Fibroblast of peridontal ligament (primary cell): Measurements from ENCODE around the gene HTD2.

ENCODE experiments used
- DNase-seq: peaks from one replicate; pipeline ENCODE4 v3.0.0-alpha.2; 2010; ENCODE audit errors: extremely low read depth

Gene HTD2

DNA sequence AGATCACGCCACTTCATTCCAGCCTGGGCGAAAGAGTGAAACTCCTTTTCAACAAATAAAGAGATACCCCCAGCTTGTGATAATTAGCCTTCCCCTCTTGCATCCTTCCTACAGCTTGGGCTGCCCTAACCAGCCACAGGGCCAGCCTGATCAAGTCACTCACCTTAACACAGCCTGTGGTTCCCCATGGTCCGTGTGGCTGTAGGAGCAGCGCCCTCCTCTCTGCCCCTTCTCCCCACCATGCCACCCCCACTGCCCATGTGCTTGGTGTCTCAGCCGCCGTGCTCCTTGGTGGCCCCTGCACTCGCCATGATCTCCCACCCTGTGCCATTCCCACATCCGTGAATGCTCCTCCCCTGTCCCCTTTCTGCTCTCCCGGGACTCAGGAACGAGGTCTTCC lies 13.5 kb upstream of the HTD2 start:
- DNase-seq: no peak

DNA sequence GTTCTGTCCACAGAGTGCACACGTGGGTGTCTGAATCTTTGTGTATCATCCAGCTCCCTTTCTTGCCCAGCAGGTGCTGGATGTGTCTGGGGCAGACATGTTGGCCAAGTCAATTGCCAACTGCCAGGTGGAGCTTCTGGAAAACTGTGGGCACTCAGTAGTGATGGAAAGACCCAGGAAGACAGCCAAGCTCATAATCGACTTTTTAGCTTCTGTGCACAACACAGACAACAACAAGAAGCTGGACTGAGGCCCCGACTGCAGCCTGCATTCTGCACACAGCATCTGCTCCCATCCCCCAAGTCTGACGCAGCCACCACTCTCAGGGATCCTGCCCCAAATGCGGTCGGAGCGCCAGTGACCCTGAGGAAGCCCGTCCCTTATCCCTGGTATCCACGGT lies 12.8 kb upstream of the HTD2 start:
- no peak for DNase-seq

DNA sequence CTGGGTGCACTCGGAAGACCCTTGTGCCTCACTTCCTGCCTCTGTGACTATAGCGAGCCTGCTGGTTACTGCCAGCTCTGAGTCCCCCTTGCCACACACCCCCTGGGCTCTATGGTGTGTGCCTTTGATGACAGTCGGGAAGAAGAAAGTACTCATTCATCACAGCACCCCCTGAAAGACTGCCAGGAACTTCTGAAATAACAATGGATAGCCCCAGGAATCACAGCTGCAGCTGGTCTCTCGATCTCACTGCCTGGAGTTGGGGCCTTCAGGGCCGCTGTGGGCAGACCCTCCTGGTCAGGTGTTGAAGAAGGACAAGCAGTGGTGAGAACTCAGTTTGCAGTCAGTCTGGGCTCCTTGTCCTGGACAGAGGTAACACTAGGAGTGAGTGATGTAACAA lies 10.1 kb upstream of the HTD2 start:
- DNase-seq: no peak

DNA sequence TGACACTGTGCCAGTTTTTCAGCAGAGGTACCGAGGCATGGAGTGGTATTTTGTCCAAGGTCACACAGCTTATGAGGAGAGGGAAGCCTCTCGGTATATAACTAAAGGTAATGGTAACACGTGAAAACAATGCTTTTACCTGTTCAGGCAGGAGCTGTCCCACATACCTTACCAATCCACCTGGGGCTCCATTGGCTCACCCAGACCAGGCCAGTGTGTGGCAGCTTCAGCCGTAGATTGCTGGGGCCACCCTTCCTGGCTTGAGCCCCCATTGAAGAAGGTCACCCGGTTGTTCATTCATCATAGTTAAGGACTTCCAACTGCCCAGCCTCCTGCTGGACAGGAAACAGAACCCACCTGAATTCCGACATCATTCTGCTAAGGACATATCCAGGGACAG lies 9.5 kb upstream of the HTD2 start:
- DNase-seq: no peak

DNA sequence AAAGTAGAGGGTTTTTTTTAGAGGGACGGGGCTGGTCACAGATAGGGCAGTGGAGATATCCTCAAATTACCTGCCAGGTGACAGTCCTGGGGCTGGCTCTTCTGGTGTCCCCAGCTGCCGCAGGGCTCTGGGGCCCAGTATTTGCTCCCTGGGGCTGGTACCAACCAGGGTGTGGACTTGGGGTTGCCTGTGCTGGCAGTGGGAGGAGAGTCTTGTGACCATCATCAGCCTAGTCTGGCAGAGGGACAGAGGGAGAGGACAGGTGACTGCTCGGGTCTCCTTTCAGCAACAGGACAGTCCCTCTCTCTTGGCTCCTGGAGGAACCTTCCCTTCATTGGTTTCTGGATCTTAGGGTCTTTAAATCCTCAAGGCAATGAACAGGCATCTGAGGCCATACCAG lies 8.1 kb upstream of the HTD2 start:
- DNase-seq: no peak

DNA sequence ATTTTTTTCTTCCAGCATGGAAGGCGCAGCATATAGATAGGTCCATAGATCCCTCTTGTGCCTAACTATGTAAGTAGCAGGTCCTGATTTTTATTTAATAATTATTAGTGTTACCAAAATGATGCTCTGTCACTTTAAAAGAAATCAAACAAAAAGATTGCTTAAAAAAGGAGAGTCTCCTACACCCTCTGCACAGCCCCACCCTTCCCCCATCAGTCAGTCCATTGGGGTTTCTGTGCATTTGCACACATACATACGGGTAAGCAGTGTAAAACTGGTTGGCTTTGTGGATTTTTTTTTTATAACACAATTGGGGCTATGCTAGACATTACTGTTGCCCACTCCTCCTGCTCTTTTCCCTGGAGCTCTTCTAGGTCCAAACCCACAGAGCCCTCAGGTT lies 7.2 kb upstream of the HTD2 start:
- DNase-seq: no peak

DNA sequence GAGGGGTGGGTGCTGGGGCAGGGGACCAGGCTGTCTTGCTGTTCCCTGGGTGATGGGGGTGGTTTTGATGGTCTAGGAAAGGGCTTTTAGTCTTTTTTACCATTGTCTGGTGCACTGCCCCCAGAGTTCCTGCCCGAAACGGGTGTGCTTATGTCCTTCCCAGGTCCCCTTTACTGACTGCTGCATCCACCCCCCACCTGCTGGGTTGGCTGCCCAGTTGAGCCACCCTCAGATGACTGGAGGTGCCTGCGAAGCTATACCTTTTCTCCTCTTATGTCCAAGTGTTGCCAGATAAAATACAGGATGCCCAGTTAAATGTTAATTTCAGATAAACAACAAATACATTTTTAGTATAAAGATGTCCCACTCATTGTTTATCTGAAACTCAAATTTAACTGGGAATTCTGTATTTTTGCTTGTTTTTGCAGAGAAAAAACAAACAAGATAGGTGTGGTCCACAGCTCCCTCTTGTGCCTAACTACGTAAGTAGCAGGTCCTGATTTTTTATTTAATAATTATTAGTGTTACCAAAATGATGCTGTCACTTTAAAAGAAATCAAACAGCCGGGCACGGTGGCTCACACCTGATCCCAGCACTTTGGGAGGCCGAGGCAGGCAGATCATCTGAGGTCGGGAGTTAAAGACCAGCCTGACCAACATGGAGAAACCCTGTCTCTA lies 6.3 kb upstream of the HTD2 start:
- DNase-seq: peak; percentile 71

DNA sequence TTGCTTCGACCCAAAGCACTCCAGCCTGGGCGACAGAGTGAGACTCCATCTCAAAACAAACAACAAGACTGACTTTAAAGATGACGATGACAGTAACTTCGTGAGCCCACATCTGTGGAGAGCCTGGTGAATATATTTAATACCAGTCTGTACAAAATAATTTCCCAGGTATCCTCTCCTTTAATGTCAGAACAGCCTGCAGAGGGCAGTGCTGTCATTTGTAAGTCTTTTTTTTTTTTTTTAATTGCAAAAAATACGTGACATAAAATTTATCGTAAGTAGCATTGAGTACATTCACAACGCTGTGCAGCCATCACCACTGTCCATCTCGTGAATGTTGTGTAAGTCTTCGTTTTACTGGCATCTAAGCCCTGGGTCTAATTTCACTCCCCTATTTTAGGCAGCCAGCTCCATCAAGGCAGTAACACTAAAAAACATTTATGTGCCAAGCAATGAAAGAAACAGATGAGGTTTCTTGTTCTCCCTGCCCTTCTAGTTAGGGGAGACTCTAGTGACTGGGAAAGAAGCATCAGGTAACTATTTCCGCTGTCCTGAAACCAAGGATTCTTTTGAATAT lies 1.4 kb downstream of the HTD2 start:
- DNase-seq: peak; percentile 73

DNA sequence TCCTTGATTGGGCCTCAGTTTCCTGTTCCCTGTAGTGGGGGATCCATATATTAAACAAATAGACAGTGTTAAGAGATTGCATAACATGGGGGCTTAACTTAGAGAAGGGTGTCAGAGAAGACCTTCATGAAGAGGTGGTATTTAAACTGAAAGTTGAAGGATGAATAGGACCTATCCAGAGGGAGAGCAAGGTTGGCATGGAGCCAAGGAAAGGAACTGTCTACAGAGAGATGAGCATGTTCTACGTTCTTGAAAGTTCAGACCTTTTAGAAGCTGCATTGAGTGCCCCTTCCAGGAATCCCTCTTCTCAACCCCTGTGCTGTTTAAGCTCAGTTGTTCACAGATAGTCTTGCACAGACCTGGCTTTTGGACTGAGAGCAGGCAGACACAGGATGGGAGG lies 2.4 kb downstream of the HTD2 start:
- DNase-seq: peak; percentile 20

DNA sequence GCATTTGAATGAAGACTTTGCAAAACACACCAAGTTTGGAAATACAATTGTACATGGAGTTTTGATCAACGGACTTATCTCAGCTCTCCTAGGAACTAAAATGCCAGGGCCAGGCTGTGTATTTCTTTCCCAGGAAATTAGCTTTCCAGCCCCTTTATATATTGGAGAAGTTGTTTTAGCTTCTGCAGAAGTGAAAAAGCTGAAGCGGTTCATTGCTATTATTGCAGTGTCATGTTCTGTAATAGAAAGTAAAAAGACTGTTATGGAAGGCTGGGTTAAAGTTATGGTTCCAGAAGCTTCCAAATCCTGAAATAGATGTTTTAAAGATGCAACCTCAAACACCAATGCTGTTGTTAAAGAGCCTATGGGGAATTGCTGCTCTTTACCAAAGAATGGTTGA lies 11.5 kb downstream of the HTD2 start:
- no peak for DNase-seq

DNA sequence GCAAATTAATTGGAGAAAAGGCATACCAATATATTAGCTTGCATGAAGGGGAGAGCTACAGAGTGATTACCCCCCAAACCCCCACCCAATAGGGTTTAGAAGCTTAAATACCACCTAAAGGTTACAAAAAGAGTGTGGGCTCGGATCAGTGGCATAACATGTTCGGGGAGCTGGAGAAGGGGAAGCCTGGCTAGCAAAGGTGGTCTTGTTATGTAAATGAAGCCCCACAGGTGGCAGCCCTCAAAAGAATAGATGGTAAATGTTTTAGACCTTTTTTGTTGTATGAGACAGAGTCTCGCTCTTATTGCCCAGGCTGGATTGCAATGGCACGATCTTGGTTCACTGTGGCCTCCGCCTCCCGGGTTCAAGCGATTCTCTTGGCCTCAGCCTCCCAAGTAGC lies 15.5 kb downstream of the HTD2 start:
- no peak for DNase-seq

DNA sequence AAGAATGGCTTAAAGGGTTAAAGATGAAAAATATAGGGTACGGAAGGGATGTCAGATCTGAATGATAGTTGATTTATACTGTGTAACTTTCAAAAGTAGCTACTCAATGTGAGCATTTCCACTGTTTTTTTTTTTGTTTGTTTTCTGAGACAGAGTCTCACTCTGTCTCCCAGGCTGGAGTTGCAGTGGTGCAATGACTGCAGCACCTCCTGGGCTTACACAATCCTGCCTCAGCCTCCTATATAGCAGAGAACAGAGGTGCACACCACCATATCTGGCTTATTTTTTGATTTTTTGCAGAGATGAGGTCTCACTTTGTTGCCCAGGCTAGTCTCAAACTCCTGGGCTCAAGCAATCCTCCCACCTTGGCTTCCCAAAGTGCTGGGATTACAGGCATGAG lies 16.5 kb downstream of the HTD2 start:
- no peak for DNase-seq

DNA sequence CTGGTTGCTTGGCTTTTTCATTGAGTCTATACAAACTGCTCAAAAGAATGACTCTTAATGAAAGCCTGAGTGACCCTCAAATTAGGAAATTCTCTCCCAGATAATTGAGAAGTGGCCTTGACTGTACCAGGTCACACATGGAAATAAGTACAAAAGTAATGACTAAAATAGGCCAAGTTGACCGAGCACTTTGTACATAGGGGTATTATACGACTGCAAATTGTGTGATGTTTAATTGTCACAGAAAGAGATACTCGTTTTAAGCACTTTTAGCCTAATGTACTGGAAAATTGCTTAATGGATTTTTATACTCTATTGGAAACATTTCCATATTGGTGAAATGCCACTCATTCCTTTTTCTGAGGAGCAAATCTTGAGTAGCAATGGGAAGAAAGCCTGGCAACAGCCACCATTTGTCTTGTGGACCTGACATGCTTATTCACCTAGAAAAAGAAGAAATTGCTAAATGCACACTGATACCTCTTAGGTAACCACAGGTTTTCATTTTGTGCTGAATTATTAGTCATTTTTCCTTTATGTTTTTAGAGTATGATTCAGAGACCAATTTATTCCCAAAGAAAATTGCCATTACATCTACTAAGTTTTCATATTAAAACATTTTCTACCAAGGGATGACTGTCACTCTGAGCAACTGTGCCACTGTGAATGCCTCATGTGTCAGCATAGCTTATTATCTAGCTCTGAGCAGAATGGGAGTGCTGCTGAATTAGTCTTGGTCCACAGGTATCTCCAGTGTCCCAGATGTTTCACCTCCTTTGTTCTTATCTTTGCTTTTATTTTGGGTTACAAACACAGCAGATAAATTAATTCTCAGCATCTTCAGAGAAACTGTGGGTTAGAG lies 17.4 kb downstream of the HTD2 start:
- DNase-seq: no peak

DNA sequence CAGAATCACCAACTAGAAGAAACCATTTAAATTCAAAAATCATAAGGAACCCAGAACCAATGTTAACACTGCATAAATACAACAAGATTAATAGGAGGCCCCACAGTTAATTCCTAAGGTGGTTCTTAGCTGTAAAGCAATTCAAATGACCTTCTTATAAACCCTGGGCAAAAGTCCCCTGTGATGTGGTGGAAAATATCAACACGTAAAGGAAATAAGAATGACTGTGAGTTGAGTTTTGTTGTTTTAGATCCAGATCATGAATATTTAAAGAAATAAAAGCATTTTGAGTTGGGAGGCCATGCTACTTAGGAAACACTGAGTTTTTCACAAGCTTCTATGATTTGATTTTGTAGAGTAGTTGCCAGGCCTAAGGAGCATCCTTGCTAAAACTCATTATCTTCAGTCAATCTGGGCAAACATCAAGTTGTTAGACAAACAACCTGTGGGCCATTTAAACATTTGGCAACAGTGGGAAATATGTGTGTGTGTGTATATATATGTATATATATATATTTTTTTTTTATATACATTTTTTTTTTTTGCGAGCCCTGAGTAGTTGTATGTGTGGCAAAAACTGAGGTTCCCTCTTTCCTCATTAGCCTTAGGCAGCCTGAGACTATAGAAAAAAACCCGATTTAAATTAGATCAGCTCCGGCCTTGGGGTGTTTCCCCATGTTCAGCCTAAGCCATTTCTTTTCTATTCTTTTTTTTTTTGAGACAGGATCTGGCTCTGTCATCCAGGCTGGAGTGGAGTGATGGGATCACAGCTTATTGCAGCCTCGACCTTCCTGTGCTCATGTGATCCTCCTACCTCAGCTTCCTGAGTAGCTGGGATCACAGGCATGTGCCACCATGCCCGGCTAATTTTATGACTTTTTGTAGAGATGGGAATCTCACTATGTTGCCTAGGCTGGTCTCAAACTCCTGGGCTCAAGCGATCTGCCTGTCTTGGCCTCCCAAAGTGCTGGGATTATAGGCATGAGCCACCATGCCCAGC lies 18.4 kb downstream of the HTD2 start:
- no peak for DNase-seq

DNA sequence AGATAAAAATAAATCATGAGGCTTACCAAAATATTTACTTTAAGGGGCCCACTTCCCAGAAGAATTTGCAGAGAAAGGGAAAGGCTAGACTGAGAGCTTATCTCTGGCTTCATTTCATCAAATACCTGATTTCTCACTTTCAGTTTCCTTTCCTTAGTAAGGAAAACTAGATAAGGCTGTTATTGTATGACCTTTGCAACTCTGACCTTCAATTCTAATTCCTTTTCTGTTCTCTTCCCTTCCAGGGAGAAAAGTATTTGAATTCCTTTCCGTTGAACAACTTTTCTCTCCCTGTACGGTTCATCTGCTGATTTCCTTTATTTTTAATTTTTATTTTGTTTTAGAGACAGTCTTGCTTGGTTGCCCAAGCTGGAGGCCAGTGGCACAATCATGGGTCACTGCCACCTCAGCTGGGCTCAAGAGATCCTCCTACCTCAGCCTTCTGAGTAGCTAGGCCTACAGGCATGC lies 19.2 kb downstream of the HTD2 start:
- DNase-seq: peak; percentile 37

DNA sequence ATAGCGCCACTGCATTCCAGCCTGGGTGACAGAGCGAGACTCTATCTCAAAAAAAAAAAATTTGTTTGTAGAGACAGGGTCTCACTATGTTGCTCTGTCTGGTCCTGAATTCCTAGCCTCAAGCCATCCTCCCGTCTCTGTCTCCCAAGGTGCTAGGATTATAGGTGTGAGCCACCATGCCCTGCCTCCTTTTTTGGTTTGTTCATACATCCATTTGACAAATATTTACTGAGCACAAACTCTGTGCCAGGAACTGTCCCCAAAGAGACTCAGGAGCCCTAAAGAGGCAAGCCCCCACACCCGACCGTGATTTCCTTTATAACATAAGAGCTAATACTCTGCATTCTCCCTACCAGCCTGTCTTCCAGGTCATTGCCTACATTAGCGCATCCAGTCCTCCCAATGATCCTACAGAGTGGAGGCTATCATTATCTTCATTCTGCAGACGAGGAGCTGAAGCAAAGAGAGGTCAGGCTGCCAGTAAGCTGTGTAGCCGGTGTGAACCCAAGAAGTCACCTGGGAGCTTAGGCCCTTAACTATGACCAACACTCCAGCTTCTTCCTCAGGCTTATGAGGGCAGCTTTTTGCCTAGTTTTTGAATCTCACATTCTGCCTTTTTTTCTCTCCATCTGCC lies 20.1 kb downstream of the HTD2 start:
- no peak for DNase-seq

DNA sequence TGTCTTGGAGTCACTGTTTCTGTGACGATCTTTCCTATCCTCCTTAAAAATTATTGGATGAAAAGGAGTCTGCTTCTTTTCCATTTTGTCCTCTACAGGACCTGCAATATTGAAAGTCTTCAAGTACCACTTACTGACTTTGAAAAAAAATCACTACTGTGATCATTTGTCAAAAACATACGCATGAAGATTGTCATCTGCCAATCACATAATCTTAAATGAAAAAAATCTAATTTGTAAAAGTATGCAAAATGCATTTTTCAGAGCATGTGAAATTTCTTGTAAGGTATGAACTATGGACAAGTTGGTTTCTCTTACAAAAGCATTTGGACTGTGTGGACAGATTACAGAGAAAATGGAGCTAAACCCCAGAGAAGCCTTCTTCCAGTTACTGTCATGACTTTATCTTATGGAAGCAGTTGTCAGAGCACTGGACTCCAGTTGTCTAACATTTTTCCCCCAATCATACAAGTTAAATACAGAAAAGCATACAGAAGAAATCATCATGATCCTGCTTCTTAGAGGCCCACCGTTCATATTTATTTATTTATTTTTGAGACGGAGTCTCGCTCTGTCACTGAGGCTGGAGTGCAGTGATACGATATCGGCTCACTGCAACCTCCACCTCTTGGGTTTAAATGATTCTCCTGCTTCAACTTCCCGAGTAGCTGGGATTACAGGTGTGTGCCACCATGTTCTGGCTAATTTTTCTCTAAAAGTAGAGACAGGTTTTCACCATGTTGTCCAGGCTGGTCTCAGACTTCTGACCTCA lies 23.0 kb downstream of the HTD2 start:
- DNase-seq: no peak

DNA sequence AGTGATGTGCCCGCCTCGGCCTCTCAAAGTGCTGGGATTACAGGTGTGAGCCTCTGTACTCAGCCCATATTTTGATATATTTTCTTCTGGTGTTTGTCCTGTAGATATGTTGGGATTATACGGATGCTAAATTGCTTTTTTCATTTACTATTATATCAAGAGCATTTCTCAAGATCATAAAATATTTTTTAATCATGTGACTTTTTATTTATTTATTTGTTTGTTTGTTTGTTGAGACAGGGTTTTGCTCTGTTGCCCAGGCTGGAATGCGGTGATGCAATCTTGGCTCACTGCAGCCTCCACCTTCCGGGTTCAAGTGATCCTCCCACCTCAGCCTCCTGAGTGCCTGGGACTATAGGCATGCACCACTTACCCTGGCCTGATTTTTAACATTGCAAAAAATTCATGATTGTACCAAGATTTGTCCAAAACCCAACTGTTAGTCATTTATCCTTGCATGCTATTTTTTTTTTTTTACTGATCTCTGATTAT lies 23.6 kb downstream of the HTD2 start:
- DNase-seq: no peak

DNA sequence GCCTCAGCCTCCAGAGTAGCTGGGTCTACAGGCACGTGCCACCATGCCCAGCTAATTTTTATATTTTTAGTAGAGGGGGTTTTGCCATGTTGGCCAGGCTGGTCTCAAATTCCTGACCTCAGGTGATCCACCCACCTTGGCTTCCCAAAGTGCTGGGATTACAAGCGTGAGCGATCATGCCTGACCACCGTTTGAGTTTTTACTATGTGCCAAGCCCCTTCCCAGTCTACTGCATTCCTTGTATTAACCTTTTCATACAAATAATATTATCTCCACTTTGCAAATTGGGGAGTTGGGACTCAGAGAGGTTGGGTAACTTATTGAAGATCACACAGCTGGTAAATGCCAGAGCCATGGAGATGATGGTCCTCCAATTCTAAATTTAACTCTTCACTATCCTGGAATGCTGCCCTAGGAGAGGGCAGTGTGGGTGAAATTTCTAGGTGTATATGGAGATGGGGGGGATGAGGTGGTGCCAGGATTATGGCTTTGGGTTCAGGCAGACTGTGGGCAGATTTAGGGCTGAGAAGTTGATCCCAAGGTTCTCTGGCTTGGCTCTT lies 25.4 kb downstream of the HTD2 start:
- DNase-seq: no peak
